Measurements from ENCODE around the gene TOGARAM2. TPM values are rescaled to one million over a fixed set of nuclear protein-coding genes. Genes with fewer than 3 reads are reported as not detected.

Gene TOGARAM2
- total RNA-seq, 1 experiment from 2014 or later, result 0.03 TPM

DNA sequence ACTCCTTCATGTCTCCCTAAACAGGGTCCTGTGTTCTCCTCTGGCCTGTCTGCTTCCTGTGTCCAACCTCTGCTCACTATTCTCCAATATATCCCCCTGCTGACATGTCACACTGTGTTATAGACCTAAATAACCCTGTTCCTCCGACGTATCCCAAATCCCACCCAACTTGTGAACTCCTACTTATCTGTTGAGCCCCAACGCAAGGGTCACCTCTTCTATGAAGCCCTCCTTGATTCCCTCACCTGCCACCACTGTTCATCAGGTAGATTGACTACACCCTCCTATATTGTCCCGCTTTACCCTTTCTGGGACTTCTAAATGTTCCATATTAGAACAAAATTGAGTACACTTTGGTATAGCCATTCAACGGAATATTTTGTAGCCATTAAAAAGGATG is 51.1 kb downstream of the TOGARAM2 start:
- H3K27me3 ChIP-seq (replicated peaks), result no peaks in the 10 kb centered on the region
- no peak overlapping the region for H3K4me3 ChIP-seq
- no peaks in the 10 kb centered on the region for H3K36me3 ChIP-seq
- H3K9me3 ChIP-seq (replicated peaks), result no peaks in the 10 kb centered on the region; the same call in 1 of the 2 replicates
- DNase-seq (ENCODE audit: low read depth in 1 of 2, low spot score in 2 of 2), result no peak
- H3K27ac ChIP-seq, result no peak overlapping the region
- H3K4me1 ChIP-seq (replicated peaks), result peaks cover 18% of the 10 kb centered on the region

DNA sequence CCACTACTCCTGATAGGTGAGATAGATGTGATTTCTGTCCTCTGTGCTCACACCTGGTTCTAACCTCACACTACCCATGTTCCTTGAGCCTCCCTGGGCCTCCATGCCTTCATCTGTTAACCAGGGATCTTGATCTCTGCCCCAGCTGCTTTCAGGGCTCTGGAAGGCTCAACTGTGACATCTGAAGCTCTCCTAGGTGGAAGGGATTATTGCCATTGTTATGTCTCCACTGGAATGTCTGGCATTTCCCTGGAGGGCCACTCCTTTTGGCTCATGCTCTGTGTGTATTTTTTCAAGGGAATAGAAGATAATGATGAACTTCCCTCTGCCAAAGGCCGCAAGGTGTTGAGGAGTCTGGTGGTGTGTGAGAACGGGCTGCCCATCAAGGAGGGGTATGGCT is 52.1 kb downstream of the TOGARAM2 start:
- Histone ChIP-seq H3K27me3 (replicated peaks) (no peaks in the 10 kb centered on the region), H3K4me3 (no peak overlapping the region), H3K27ac (peak overlapping the region; percentile 47), H3K9me3 (replicated peaks) (no peaks in the 10 kb centered on the region; the same call in 1 of the 2 replicates), H3K4me1 (replicated peaks) (peaks cover 18% of the 10 kb centered on the region), H3K36me3 (no peaks in the 10 kb centered on the region)
- DNase-seq (ENCODE audit: low read depth in 1 of 2, low spot score in 2 of 2), result peak; percentile 61 to 63

DNA sequence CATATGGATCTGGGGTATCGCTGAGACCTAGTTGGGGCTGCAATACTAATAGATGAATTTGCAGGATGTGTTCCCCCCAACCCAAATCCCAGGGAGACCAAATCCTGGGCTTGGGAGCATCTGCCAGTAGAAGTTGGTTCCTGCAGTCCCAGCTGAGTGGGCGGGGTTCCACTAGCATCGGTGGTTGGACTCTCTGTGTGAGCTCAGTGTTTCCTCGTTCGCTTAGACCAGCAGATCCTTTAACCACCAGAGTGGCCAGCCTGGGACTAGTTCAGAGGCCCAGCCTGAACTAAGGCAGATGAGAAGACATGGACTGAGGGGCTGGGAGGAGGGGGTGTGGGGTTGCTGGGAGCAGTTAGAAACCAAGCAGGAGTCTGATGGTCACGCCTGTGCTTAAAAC is 52.6 kb downstream of the TOGARAM2 start:
- no peak overlapping the region for H3K4me3 ChIP-seq
- peaks cover 18% of the 10 kb centered on the region for H3K4me1 ChIP-seq (replicated peaks)
- DNase-seq (ENCODE audit: low read depth in 1 of 2, low spot score in 2 of 2), result no peak
- H3K36me3 ChIP-seq, result no peaks in the 10 kb centered on the region
- no peaks in the 10 kb centered on the region; the same call in 1 of the 2 replicates for H3K9me3 ChIP-seq (replicated peaks)
- no peaks in the 10 kb centered on the region for H3K27me3 ChIP-seq (replicated peaks)
- H3K27ac ChIP-seq, result no peak overlapping the region

DNA sequence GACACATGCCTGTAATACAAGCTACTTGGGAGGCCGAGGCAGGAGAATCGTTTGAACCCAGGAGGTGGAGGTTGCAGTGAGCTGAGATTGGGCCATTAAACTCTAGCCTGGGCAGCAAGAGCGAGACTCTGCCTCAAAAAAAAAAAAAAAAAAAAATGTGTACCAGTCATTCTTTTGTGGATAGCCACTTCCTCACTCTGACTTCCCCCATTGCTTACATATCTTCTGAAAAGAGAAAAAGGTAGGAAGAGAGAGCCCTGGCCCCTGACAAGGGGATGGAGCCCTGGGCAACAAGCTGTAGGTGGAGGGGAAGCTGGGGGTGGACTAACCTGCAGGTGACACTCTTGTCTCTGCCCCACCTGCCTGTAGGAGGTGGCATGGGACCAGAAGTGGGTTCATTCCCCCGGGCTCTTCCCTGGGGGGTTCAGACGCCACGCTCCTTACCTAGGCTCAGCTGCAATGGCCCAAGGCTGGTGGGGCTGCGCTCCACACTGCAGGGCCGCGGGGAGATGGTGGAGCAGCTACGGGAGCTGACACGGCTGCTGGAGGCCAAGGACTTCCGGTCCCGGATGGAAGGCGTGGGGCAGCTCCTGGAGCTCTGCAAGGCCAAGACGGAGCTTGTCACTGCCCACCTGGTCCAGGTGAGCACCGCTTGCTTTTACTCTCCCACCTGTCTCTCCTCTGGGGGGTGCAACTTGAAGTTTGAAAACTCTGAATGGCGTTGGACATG is 54.1 kb downstream of the TOGARAM2 start:
- no peaks in the 10 kb centered on the region for H3K36me3 ChIP-seq
- no peak overlapping the region for H3K27ac ChIP-seq
- H3K9me3 ChIP-seq (replicated peaks), result no peaks in the 10 kb centered on the region; the same call in 1 of the 2 replicates
- H3K27me3 ChIP-seq (replicated peaks), result no peaks in the 10 kb centered on the region
- peaks cover 18% of the 10 kb centered on the region for H3K4me1 ChIP-seq (replicated peaks)
- no peak overlapping the region for H3K4me3 ChIP-seq
- DNase-seq (ENCODE audit: low read depth in 1 of 2, low spot score in 2 of 2), result no peak

DNA sequence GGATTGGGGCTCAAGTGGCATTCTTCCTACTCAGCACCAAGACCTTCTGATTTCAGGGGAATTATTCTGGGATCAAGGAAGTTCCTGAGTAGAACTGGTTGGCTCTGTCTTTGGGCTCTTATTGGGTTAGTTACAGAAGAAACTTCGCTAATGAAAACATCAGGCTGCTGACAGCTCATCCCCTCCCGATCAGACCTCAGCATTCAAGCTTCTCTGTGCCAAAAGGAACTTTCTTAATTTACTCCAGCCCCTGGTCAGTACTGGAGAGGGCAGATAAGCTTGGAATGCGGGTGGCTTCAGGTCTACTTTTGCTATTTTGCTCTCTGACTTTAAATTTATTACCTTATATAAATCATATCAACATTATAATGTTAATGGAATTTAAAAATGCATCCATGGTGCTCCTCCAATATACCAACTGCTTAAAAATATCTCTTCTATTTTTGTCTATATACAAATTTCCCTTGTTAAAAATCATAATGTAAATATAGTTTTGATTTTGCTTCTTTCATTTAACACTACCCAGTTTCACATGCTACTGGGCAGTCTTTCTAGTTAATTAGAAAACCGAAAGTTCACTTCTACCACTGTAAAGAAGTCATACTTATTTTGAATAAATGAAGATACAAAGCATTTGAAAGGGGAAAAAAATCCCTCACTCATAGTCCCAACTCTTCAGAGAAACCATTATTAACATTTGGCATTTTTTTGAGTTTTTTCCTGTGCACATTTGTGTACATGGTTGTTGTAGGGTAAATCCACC is 58.8 kb downstream of the TOGARAM2 start:
- H3K4me3 ChIP-seq, result no peak overlapping the region
- no peak for DNase-seq (ENCODE audit: low read depth in 1 of 2, low spot score in 2 of 2)
- H3K27me3 ChIP-seq (replicated peaks), result no peaks in the 10 kb centered on the region
- H3K9me3 ChIP-seq (replicated peaks), result no peaks in the 10 kb centered on the region; the same call in 1 of the 2 replicates
- H3K36me3 ChIP-seq, result no peaks in the 10 kb centered on the region
- no peak overlapping the region for H3K27ac ChIP-seq
- no peaks in the 10 kb centered on the region for H3K4me1 ChIP-seq (replicated peaks)

DNA sequence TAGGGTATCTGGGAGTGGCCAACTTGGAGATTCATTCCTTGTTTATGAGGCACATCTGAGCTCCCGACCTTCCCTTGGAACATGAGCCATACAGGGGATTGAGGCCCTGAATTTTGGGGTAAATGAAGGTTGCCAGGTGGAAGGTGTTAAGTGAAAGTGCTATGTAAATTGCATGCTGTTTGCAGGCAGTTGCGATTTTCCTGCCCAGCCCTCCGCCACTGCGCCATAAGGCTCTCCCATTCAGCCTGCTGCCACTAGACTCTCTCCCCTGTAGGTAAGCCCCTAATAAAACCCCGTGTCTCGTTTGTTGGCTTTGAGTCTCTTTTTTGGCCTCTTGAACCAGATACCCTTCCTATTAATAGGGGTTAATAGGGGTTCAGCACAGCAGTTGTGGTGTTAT is 59.5 kb downstream of the TOGARAM2 start:
- Histone ChIP-seq H3K36me3 (no peaks in the 10 kb centered on the region), H3K9me3 (replicated peaks) (no peaks in the 10 kb centered on the region; the same call in 1 of the 2 replicates), H3K27me3 (replicated peaks) (no peaks in the 10 kb centered on the region), H3K4me1 (replicated peaks) (no peaks in the 10 kb centered on the region), H3K4me3 (no peak overlapping the region), H3K27ac (no peak overlapping the region)
- DNase-seq (ENCODE audit: low read depth in 1 of 2, low spot score in 2 of 2), result no peak

DNA sequence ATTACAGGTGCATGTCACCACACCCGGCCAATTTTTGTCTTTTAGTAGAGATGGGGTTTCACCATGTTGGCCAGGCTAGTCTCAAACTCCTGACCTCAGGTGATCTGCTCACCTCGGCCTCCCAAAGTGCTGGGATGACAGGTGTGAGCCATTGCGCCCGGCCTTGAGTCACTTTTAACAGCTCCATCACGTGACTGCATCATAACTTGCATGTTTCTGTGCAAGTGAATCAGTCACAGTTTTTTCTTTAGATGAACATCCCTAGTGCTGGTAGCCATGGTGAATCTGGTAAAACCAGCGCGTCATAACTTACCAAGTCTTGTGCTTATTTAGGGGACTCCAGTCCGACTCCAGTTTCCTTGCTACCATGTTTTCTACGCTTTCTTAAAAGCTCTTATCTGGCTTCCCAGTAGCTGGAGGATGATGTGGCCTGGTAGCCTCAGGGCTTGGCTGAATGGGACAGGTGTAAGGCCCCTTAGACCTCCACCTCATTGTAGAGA is 60.1 kb downstream of the TOGARAM2 start:
- Histone ChIP-seq H3K27me3 (replicated peaks) (no peaks in the 10 kb centered on the region), H3K36me3 (no peaks in the 10 kb centered on the region), H3K9me3 (replicated peaks) (no peaks in the 10 kb centered on the region; the same call in 1 of the 2 replicates), H3K4me1 (replicated peaks) (no peaks in the 10 kb centered on the region), H3K4me3 (no peak overlapping the region), H3K27ac (no peak overlapping the region)
- no peak for DNase-seq (ENCODE audit: low read depth in 1 of 2, low spot score in 2 of 2)

DNA sequence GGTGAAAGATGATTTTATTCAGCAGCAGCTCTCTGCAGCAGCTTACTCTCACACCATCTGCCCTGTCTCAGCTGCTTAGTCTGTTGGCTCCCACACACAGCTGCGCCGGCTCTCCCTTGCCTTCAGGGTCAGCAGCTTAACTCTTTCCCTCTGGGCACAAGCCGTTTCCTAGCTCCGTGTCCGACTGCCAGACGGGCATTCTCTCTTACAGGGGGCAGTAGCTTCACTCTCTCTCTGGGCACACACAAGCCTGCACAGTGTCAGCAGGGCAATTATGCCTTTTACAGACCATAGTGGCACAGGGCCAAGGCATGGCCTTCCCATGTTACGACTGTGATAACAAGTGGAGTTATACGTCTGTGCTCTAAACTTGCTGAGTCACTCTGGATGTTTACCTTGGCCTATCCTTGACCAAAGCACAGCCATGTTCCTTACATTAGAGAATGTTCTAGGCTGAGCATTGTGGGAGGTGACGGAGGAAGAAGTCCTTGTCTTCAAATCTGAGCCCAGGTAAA is 61.5 kb downstream of the TOGARAM2 start:
- H3K4me1 ChIP-seq (replicated peaks), result no peaks in the 10 kb centered on the region
- DNase-seq (ENCODE audit: low read depth in 1 of 2, low spot score in 2 of 2), result no peak
- H3K27me3 ChIP-seq (replicated peaks), result no peaks in the 10 kb centered on the region
- H3K9me3 ChIP-seq (replicated peaks), result no peaks in the 10 kb centered on the region
- H3K27ac ChIP-seq, result no peak overlapping the region
- H3K36me3 ChIP-seq, result no peaks in the 10 kb centered on the region
- no peak overlapping the region for H3K4me3 ChIP-seq

DNA sequence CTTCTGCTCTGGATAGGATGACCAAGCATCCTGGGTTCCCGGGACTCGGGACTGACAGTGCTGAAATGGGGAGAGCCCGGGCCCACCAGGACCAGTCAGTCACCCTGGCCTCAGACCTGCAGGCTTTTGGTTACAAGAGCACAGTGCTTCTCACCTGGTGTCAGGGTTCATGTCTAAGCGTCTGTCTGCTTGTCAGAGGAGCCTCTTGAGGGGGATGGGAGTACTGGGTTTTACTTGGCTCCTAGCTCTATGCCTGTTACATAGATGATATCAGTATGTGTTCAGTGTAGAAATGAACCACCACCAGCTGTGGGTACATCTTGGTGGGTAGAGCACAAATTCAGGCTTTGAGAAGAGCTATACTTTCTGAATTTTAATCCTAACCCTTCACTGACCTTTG is 63.4 kb downstream of the TOGARAM2 start:
- H3K9me3 ChIP-seq (replicated peaks), result no peaks in the 10 kb centered on the region
- DNase-seq (ENCODE audit: low read depth in 1 of 2, low spot score in 2 of 2), result no peak
- H3K27me3 ChIP-seq (replicated peaks), result no peaks in the 10 kb centered on the region

DNA sequence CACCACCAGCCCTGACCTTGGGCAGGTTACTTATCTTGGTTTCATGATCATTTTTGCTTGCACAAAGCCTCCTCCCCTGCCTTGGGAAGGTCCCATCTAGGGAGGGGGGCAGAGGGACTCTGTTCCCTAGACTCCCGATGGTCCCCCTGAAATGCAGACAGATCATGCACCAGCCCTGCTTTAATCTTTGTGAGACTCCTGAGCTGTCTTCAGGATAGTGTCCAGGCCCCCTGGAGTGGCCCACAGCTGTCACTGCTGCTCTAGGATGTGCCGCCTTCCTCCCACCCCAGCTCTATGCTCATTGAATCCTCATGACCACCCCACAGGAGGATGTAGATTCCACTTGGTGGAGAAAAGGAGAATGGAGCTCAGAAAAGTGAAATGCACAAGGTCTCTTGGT is 65.2 kb downstream of the TOGARAM2 start:
- no peak for DNase-seq (ENCODE audit: low read depth in 1 of 2, low spot score in 2 of 2)
- Histone ChIP-seq H3K4me1 (replicated peaks) (no peaks in the 10 kb centered on the region), H3K36me3 (no peaks in the 10 kb centered on the region)

More for the DNA sequence above, 63.4 kb downstream of the TOGARAM2 start:
- Histone ChIP-seq H3K4me3 (no peak overlapping the region), H3K4me1 (replicated peaks) (no peaks in the 10 kb centered on the region), H3K27ac (no peak overlapping the region), H3K36me3 (no peaks in the 10 kb centered on the region)

DNA sequence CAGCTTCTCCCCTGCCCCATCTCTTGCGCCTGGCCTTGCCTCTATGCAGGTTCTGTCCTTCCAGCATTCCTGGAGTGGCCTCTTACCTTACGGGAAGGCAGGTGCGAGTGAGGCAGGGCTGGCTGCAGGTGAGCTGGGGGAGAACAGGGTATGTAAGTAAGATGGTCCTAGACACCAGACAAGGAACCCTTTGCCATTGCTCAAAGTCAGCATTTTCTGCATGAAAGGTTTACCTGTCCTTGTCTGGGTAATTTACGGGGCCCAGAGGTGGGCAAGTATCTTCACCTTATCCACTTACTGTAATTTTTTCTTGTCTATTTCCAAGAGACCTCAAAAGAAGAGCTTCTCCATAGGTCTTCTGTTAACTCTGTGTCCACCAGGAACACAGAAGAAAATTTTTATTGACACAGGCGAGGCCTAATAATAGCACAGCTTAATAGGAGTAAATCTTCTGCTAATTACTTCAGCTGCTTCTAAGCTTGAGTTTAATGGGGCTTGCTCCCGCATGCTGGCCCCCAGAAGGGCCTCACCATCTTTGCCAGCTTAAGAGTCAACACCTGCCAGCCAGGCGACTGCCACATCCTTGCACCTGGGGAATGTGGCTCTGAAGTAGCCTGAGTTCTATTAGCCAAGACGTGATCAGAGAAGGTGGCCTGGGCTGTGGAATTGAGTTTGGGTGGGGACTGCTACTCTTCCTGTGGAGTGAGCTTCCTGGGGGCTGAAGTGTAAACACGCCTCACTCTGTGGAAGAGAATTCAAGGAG is 66.2 kb downstream of the TOGARAM2 start:
- Histone ChIP-seq H3K4me3 (no peak overlapping the region), H3K27ac (no peak overlapping the region), H3K9me3 (replicated peaks) (no peaks in the 10 kb centered on the region), H3K27me3 (replicated peaks) (no peaks in the 10 kb centered on the region), H3K36me3 (no peaks in the 10 kb centered on the region), H3K4me1 (replicated peaks) (no peaks in the 10 kb centered on the region)
- no peak for DNase-seq (ENCODE audit: low read depth in 1 of 2, low spot score in 2 of 2)

More for the DNA sequence above, 65.2 kb downstream of the TOGARAM2 start:
- no peak overlapping the region for H3K27ac ChIP-seq
- H3K27me3 ChIP-seq (replicated peaks), result no peaks in the 10 kb centered on the region
- no peak overlapping the region for H3K4me3 ChIP-seq
- H3K9me3 ChIP-seq (replicated peaks), result no peaks in the 10 kb centered on the region

DNA sequence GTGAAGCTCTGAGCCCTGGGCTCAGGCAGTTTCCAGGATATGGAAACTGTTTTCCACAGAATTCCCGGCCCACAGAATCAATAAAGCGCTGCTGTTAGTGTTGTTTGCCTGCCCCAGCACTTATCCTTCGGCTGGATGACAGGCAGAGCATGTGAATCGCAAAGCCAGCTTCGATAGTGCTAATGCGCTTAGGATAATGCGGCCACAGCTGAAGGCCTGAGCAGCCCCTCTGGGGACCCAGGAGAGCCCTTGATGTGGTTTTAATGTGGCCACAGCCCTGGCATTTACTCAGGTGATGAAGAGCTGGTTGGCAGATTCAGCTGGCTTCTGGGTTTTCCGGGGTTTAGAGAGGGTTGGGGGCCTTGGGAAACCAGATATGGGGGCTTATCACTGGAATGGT is 69.5 kb downstream of the TOGARAM2 start:
- H3K27ac ChIP-seq, result no peak overlapping the region
- H3K27me3 ChIP-seq (replicated peaks), result no peaks in the 10 kb centered on the region
- no peaks in the 10 kb centered on the region for H3K9me3 ChIP-seq (replicated peaks)
- no peaks in the 10 kb centered on the region for H3K4me1 ChIP-seq (replicated peaks)
- no peak overlapping the region for H3K4me3 ChIP-seq
- H3K36me3 ChIP-seq, result no peaks in the 10 kb centered on the region
- no peak for DNase-seq (ENCODE audit: low read depth in 1 of 2, low spot score in 2 of 2)

DNA sequence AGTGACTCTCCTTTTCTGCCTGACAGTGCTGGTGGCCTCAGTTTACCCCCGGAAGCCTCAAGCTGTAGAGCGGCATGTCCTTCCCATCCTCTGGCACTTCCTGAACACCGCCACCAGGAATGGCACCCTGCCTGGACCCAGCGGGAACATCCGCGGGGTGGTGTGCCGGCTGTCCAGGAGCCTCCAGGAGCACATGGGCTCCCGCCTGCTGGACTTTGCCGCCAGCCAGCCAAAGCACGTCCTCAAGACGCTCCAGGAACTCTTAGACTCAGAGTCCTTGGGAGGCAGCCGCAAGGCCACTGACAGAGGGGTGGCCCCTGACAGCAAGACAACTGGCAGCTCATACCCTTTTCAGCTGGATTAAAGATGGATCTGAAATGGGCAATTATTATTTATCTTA is 70.6 kb downstream of the TOGARAM2 start:
- Histone ChIP-seq H3K27me3 (replicated peaks) (no peaks in the 10 kb centered on the region), H3K4me3 (no peak overlapping the region), H3K4me1 (replicated peaks) (no peaks in the 10 kb centered on the region), H3K27ac (no peak overlapping the region), H3K9me3 (replicated peaks) (no peaks in the 10 kb centered on the region), H3K36me3 (no peaks in the 10 kb centered on the region)
- no peak for DNase-seq (ENCODE audit: low read depth in 1 of 2, low spot score in 2 of 2)
